Activated CD4-positive, alpha-beta T cell treated with anti-CD3 and anti-CD28 coated beads, Interleukin-2, amount 50 U/mL, for 1 hour (primary cell): ENCODE results near the gene PCYT2.

Experiments
- DNase-seq: peaks from one replicate; pipeline ENCODE4 v3.0.0-alpha.2; 2020

Gene PCYT2

GRCh38 chr17:81851423-81851822 is 59.8 kb downstream of the PCYT2 start:
- DNase-seq, result no peak
